ENCODE measurements around the gene RNF115.
"Not testable (repeated sequence)": the region's sequence is repeated elsewhere in the genome, so short reads cannot be mapped to it uniquely, and the experiment has no call there.

Gene RNF115

GRCh38 chr1:145777357-145778145 is 46.3 kb downstream of the RNF115 start:
- peak in 1 of 14 donors; percentile 12 for DNase-seq

GRCh38 chr1:145773423-145773822 is 50.5 kb downstream of the RNF115 start:
- no peak for DNase-seq

GRCh38 chr1:145771056-145771455 is 52.8 kb downstream of the RNF115 start:
- DNase-seq = no peak

GRCh38 chr1:145768004-145768403 is 55.9 kb downstream of the RNF115 start:
- not testable (repeated sequence) for DNase-seq

- DNase-seq = not testable (repeated sequence)
Observed at GRCh38 chr1:145766926-145767325, 57.0 kb downstream of the RNF115 start.

GRCh38 chr1:145765585-145766360 is 58.1 kb downstream of the RNF115 start:
- not testable (repeated sequence) for DNase-seq

GRCh38 chr1:145765127-145765526 is 58.8 kb downstream of the RNF115 start:
- DNase-seq = not testable (repeated sequence)

- not testable (repeated sequence) for DNase-seq
Observed at GRCh38 chr1:145764231-145764940, 59.5 kb downstream of the RNF115 start.

- not testable (repeated sequence) for DNase-seq
Observed at GRCh38 chr1:145762001-145762400, 61.9 kb downstream of the RNF115 start.

- not testable (repeated sequence) for DNase-seq
Observed at GRCh38 chr1:145761498-145761897, 62.4 kb downstream of the RNF115 start.

- not testable (repeated sequence) for DNase-seq
Observed at GRCh38 chr1:145760395-145760949, 63.4 kb downstream of the RNF115 start.

- DNase-seq = no peak
Observed at GRCh38 chr1:145759721-145760120, 64.2 kb downstream of the RNF115 start.

GRCh38 chr1:145758575-145758974 is 65.3 kb downstream of the RNF115 start:
- DNase-seq = no peak

- DNase-seq = peak in 3 of 14 donors; percentile 10 to 97 (median 28)
Observed at GRCh38 chr1:145758116-145758515, 65.8 kb downstream of the RNF115 start.

- peak in 1 of 14 donors; percentile 41 for DNase-seq
Observed at GRCh38 chr1:145757420-145757819, 66.5 kb downstream of the RNF115 start.

GRCh38 chr1:145751491-145752037 is 72.3 kb downstream of the RNF115 start:
- peak in 7 of 14 donors; percentile 0 to 46 (median 6) for DNase-seq

GRCh38 chr1:145750426-145750825 is 73.5 kb downstream of the RNF115 start:
- DNase-seq = no peak

- DNase-seq = no peak
Observed at GRCh38 chr1:145747398-145748247, 76.3 kb downstream of the RNF115 start.

- no peak for DNase-seq
Observed at GRCh38 chr1:145740269-145740668, 83.6 kb downstream of the RNF115 start.

- DNase-seq = no peak
Observed at GRCh38 chr1:145736191-145736590, 87.7 kb downstream of the RNF115 start.

GRCh38 chr1:145730900-145731299 is 93.0 kb downstream of the RNF115 start:
- no peak for DNase-seq

Data from C1 segment of cervical spinal cord (tissue), 14 donors.